Measurements from ENCODE around the gene VWA8. TPM values are rescaled to one million over a fixed set of nuclear protein-coding genes. Genes with fewer than 3 reads are reported as not detected.
"Not testable (repeated sequence)": the region's sequence is repeated elsewhere in the genome, so short reads cannot be mapped to it uniquely, and the experiment has no call there.

The VWA8 gene
- total and polyA plus RNA-seq, 9 donors, result 4.5 to 25.1 (median 21.0) TPM

- Histone ChIP-seq H3K36me3 (no peaks in the 10 kb centered on the region), H3K4me3 (no peak overlapping the region), H3K4me1 (ENCODE audit: insufficient read depth) (no peaks in the 10 kb centered on the region), H3K9me3 (no peaks in the 10 kb centered on the region), H3K27me3 (no peaks in the 10 kb centered on the region), H3K27ac (no peak overlapping the region)
- WGBS, 3 donors, result 93 to 95% (median 94%) methylated on average over 3 of the region's 3 CpGs
- no peak for DNase-seq
- intact Hi-C loops (cut with DNase I), result no loop called here
- TF ChIP-seq CTCF (IDR thresholded peaks at IDR 0.05) (no peak), EP300 (IDR thresholded peaks at IDR 0.05) (no peak), POLR2A (IDR thresholded peaks at IDR 0.05) (no peak)
Measured at GRCh38 chr13:41847216-41847615, 113.7 kb downstream of the VWA8 start.

DNA sequence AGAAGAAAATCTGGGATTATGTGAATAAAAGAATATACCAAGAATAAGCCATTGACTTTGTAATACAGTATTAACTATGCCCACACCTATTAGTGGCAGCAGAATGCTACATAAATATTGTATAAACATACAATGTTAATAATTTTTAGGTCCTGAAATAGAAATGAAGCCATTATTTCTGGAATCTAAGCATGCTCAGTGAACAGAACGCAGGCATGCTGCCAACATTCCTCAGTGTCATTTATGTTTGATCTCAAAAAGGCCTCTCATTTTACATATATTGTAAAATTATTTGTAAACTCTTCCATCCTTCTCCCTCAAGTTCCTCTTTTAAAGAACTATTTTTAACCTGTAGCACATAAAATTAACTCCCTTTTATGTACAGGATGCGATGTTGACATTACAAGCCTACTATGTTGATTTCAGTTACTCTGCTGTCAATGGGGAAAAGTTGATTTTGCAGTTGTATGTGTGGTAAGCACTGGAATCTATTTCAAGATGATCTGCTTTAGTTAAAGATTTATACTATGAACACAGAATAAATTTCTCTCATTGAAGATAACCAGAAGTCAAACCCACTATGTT, 118.8 kb downstream of the VWA8 start:
- intact Hi-C loops (cut with DNase I), result no loop called here
- Histone ChIP-seq H3K27ac (no peak overlapping the region), H3K9me3 (no peaks in the 10 kb centered on the region), H3K27me3 (no peaks in the 10 kb centered on the region), H3K4me3 (no peak overlapping the region), H3K4me1 (ENCODE audit: insufficient read depth) (no peaks in the 10 kb centered on the region), H3K36me3 (no peaks in the 10 kb centered on the region)
- DNase-seq, result no peak
- TF ChIP-seq POLR2A (IDR thresholded peaks at IDR 0.05), result no peak
- TF ChIP-seq EP300 (IDR thresholded peaks at IDR 0.05), result no peak
- TF ChIP-seq CTCF (IDR thresholded peaks at IDR 0.05), result no peak
- 60 to 82% (median 65%) methylated on average over 2 of the region's 2 CpGs for WGBS, 3 donors

DNA sequence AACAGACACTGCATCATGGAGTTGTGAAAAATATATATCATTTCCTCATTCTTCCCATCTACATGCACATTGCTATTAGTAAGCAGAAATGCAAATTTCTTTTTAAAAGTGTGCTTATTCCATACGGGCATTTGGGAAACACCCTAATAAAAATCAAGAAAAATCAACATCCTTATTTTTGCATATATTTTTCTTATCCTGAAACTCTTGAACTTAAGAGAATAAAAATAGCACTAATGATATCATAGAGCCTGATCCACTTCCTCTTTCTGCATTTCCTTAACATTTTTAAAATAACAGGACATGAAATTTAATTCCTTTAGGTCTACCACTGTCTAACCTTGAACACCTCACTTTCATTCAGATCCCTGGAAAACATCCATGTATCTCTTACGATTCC, 123.3 kb downstream of the VWA8 start:
- intact Hi-C loops (cut with DNase I), result no loop called here
- no peak overlapping the region for H3K27ac ChIP-seq
- no peaks in the 10 kb centered on the region for H3K27me3 ChIP-seq
- no peak for DNase-seq
- H3K4me1 ChIP-seq (ENCODE audit: insufficient read depth), result no peaks in the 10 kb centered on the region
- no peak overlapping the region for H3K4me3 ChIP-seq
- H3K9me3 ChIP-seq, result no peaks in the 10 kb centered on the region
- TF ChIP-seq EP300 (IDR thresholded peaks at IDR 0.05), result no peak
- TF ChIP-seq CTCF (IDR thresholded peaks at IDR 0.05), result no peak
- TF ChIP-seq POLR2A (IDR thresholded peaks at IDR 0.05), result no peak
- H3K36me3 ChIP-seq, result no peaks in the 10 kb centered on the region
- WGBS, 3 donors, result 32 to 48% (median 40%) methylated on average over 2 of the region's 2 CpGs

GRCh38 chr13:41835871-41836270, 125.0 kb downstream of the VWA8 start:
- WGBS, 3 donors, result 89 to 91% (median 90%) methylated on average over 2 of the region's 2 CpGs
- H3K9me3 ChIP-seq, result no peaks in the 10 kb centered on the region
- intact Hi-C loops (cut with DNase I), result no loop called here

GRCh38 chr13:41834697-41835096, 126.2 kb downstream of the VWA8 start:
- DNase-seq; H3K27ac ChIP-seq; intact Hi-C loops (cut with DNase I); H3K4me1 ChIP-seq (ENCODE audit: insufficient read depth); H3K36me3 ChIP-seq; H3K9me3 ChIP-seq; H3K27me3 ChIP-seq; H3K4me3 ChIP-seq: not testable (repeated sequence)
- 96 to 98% (median 97%) methylated on average over 3 of the region's 3 CpGs for WGBS, 3 donors

More at GRCh38 chr13:41835871-41836270, 125.0 kb downstream of the VWA8 start:
- Histone ChIP-seq H3K27me3 (no peaks in the 10 kb centered on the region), H3K4me3 (no peak overlapping the region), H3K27ac (no peak overlapping the region), H3K36me3 (no peaks in the 10 kb centered on the region), H3K4me1 (ENCODE audit: insufficient read depth) (no peaks in the 10 kb centered on the region)
- no peak for DNase-seq
- no peak for TF ChIP-seq POLR2A (IDR thresholded peaks at IDR 0.05)
- no peak for TF ChIP-seq EP300 (IDR thresholded peaks at IDR 0.05)
- TF ChIP-seq CTCF (IDR thresholded peaks at IDR 0.05), result no peak
